Thyroid gland (tissue), 4 donors: ENCODE measurements around the gene SIRPB2. TPM values are rescaled to one million over a fixed set of nuclear protein-coding genes. Genes with fewer than 3 reads are reported as not detected.

Source experiments
- DNase-seq, 2 donors: peaks; one replicate each; pipeline ENCODE4 v3.0.0-alpha.2; 2019
- H3K27ac ChIP-seq, 3 donors: fragments of 200-600 bp; sonication (generic); 1 replicate in 2 of 3; 2 replicates in 1 of 3; pipeline ENCODE4 v1.5.1; 2016 to 2019; ENCODE audit warnings: mild to moderate bottlenecking in 1 of 3, moderate library complexity in 1 of 3
- H3K27me3 ChIP-seq: fragments of 200-600 bp; sonication (generic); one replicate; pipeline ENCODE4 v1.5.1; 2019
- H3K36me3 ChIP-seq, 2 donors: fragments of 200-600 bp; sonication (generic); one replicate each; pipeline ENCODE4 v1.5.1; 2016 to 2019
- H3K4me1 ChIP-seq, 2 donors: fragments of 200-600 bp; sonication (generic); one replicate each; pipeline ENCODE4 v1.5.1; 2017 to 2019
- H3K4me3 ChIP-seq, 3 donors: fragments of 200-600 bp; sonication (generic); replicated peaks in 1 of 3; 1 replicate in 2 of 3; 2 replicates in 1 of 3; pipeline ENCODE4 v1.5.1; 2016; ENCODE audit warnings: mild to moderate bottlenecking in 1 of 3
- H3K9me3 ChIP-seq: fragments of 200-600 bp; sonication (generic); one replicate; pipeline ENCODE4 v1.5.1; 2017
- CTCF ChIP-seq, 6 experiments: fragments of 200-600 bp in 3 of 6; fragments of 450-650 bp in 3 of 6; sonication (generic) in 3 of 6; IDR thresholded peaks; one replicate each; pipeline ENCODE4 v1.5.1; 2016 to 2019; ENCODE audit warnings: antibody characterized with exemption in 6 of 6, mild to moderate bottlenecking in 2 of 6, inconsistent platforms in 1 of 6, moderate library complexity in 1 of 6
- POLR2A ChIP-seq, 2 donors: fragments of 450-650 bp; IDR thresholded peaks; one replicate each; pipeline ENCODE4 v1.6.1; 2017; ENCODE audit warnings: antibody characterized with exemption in 2 of 2, mild to moderate bottlenecking in 2 of 2, moderate library complexity in 1 of 2
- WGBS, 2 donors: methylation state at CpG; one replicate each; pipeline ENCODE4 v1.1.5; 2017; 5-methylcytosine and 5-hydroxymethylcytosine counted together
- intact Hi-C: fragments of 100-400 bp; cut with DNase I; formaldehyde crosslinking; loops from one replicate; pipeline ENCODE4 v1.15.1; 2023
- total RNA-seq, 4 donors: library from RNA; depleted of rRNA; stranded (reverse); fragments of >200 nt; gene quantifications; one replicate each; pipeline ENCODE4 v1.2.3, GENCODE V29; 2016

SIRPB2 gene
- total RNA-seq, 4 donors from 2014 or later = 1.3 to 4.5 (median 2.3) TPM

GRCh38 chr20:1457992-1458391, 33.2 kb downstream of the SIRPB2 start:
- intact Hi-C loops = no loop called here
- Histone ChIP-seq H3K36me3 (peaks cover 51 to 62% of the 10 kb centered on the region in 2 donors), H3K9me3 (no peaks in the 10 kb centered on the region), H3K4me3 (no peak overlapping the region), H3K4me1 (no peaks in the 10 kb centered on the region), H3K27me3 (no peaks in the 10 kb centered on the region), H3K27ac (no peak overlapping the region)
- WGBS, 2 donors = 97 to 99% methylated on average over 2 of the region's 2 CpGs
- DNase-seq = no peak
- TF ChIP-seq CTCF (IDR thresholded peaks at IDR 0.05) (no peak), POLR2A (IDR thresholded peaks at IDR 0.05) (no peak)

- DNase-seq = no peak
- no peaks in the 10 kb centered on the region for H3K4me1 ChIP-seq
- H3K27ac ChIP-seq = no peak overlapping the region
- WGBS, 2 donors = 84 to 90% methylated on average over 5 of the region's 5 CpGs
- TF ChIP-seq CTCF (IDR thresholded peaks at IDR 0.05) (no peak), POLR2A (IDR thresholded peaks at IDR 0.05) (no peak)
- H3K4me3 ChIP-seq = no peak overlapping the region
- H3K36me3 ChIP-seq = peaks cover 68 to 78% of the 10 kb centered on the region in 2 donors
- intact Hi-C loops = no loop called here
- no peaks in the 10 kb centered on the region for H3K9me3 ChIP-seq
- H3K27me3 ChIP-seq = no peaks in the 10 kb centered on the region
These were observed 34.9 kb downstream of the SIRPB2 start for GRCh38 chr20:1456300-1456699.

- Histone ChIP-seq H3K27me3 (no peaks in the 10 kb centered on the region), H3K4me3 (no peak overlapping the region), H3K4me1 (no peaks in the 10 kb centered on the region), H3K36me3 (peaks cover 94% of the 10 kb centered on the region in 2 donors), H3K27ac (no peak overlapping the region), H3K9me3 (no peaks in the 10 kb centered on the region)
- intact Hi-C loops = no loop called here
- DNase-seq = no peak
- no peak for TF ChIP-seq CTCF (IDR thresholded peaks at IDR 0.05)
- TF ChIP-seq POLR2A (IDR thresholded peaks at IDR 0.05) = no peak
These were observed 40.2 kb downstream of the SIRPB2 start for GRCh38 chr20:1450926-1451491.

GRCh38 chr20:1449370-1449769, 41.9 kb downstream of the SIRPB2 start:
- Histone ChIP-seq H3K27ac (no peak overlapping the region), H3K27me3 (no peaks in the 10 kb centered on the region), H3K4me3 (no peak overlapping the region), H3K4me1 (no peaks in the 10 kb centered on the region), H3K9me3 (no peaks in the 10 kb centered on the region), H3K36me3 (peaks cover 94 to 96% of the 10 kb centered on the region in 2 donors)
- DNase-seq = no peak
- intact Hi-C loops = no loop called here
- TF ChIP-seq POLR2A (IDR thresholded peaks at IDR 0.05) = no peak
- TF ChIP-seq CTCF (IDR thresholded peaks at IDR 0.05) = no peak
- WGBS, 2 donors = 95 to 97% methylated on average over 6 of the region's 6 CpGs

GRCh38 chr20:1448081-1448620, 43.1 kb downstream of the SIRPB2 start:
- Histone ChIP-seq H3K27me3 (no peaks in the 10 kb centered on the region), H3K4me1 (no peaks in the 10 kb centered on the region), H3K36me3 (peaks cover 94 to 96% of the 10 kb centered on the region in 2 donors), H3K9me3 (no peaks in the 10 kb centered on the region), H3K4me3 (no peak overlapping the region), H3K27ac (no peak overlapping the region)
- DNase-seq = no peak
- WGBS, 2 donors = 93% methylated on average over 4 of the region's 4 CpGs
- intact Hi-C loops = no loop called here
- no peak for TF ChIP-seq POLR2A (IDR thresholded peaks at IDR 0.05)
- TF ChIP-seq CTCF (IDR thresholded peaks at IDR 0.05) = no peak
